Smooth muscle cell of the brain vasculature (primary cell): Measurements from ENCODE around the gene TMEM63A.
"Not testable (repeated sequence)": the region's sequence is repeated elsewhere in the genome, so short reads cannot be mapped to it uniquely, and the experiment has no call there.

Experiments
- DNase-seq: peaks from one replicate; pipeline ENCODE4 v3.0.0-alpha.2; 2012; ENCODE audit warnings: low read depth, low spot score

The TMEM63A gene

DNA sequence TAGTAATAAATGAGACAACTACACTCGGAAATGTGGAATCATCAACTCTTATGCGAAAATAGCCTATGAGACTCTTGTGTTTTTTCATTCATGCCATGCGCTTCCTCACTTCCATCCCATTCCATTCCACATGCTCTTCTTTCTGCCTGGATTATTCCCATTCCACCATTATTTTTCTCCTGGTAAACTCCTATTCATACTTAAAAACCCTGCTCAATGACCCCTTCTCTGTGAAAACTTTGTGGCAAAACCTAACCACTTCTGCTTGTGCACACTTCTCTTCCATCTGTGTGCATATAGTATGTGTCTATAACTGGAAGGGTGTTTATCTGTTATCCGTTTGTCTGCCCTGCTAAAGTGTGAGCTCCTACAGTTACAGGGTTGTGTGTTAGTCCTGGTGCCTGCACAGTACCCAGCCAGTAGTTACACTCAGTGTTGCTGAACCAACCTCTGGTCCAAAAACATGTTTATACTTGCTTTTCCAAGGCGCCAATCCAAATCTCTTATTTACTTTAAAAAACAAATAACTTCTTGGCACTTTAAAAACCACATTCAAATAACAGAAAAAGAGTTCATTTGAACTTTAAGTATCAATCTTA, 61.6 kb downstream of the TMEM63A start:
- no peak for DNase-seq

DNA sequence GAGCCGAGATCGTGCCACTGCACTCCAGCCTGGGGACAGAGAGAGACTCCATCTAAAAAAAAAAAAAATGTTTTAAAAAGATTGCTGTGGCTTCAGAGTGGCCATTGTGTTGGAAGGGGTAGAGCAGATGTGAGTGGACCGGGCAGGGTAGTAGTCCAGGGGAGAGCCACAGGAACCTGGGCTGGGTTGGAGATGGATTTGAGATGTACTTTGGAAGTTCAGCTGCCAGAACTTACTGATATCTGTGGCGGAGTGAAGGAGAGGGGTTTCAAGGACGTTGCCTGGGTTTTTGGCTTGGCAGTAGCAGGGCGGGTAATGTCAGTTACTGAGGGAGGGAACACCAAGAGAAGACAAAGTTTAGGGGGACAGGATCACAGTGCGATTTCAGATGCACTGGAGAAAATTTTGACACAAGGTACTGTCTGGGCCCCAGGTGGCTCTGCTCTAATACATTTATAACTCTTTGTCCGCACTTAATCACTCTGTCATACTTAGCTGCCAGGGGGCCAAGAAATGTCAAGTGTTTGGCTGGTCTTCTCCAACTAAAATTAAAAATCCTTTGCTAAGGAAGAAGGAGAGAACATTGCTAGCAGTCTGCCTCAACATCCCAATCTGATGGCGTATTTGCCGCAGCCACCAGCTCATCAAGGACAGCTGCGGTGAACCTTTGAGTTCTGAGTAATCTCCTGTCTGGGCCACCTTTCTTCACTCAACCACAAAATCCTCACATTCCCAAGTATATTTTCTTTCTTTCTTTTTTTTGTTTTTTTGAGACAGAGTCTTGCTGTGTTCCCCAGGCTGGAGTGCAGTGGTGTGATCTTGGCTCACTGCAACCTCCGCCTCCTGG, 62.6 kb downstream of the TMEM63A start:
- DNase-seq: no peak

DNA sequence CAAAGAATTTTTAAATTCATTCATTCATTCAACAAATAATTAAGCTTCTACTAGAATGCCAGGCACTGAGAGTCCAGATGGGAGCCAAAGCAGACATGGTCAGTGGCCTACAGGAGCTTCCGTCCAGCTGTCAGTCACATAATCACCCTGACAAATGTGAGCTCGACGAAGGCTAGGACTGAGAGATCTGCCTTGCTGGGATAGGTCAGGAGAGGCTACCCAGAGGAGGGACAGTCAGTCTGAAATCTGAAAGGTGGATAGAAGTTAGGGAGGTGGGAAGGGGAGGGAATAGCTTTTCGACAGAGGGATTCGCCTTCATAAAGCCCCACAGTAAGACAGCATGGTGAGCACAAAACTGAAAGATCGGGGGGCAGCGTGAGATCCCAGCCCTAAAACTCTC, 64.0 kb downstream of the TMEM63A start:
- no peak for DNase-seq

GRCh38 chr1:225817611-225818061, 64.5 kb downstream of the TMEM63A start:
- no peak for DNase-seq

- DNase-seq: no peak
Measured at GRCh38 chr1:225816643-225817538, 65.3 kb downstream of the TMEM63A start.

DNA sequence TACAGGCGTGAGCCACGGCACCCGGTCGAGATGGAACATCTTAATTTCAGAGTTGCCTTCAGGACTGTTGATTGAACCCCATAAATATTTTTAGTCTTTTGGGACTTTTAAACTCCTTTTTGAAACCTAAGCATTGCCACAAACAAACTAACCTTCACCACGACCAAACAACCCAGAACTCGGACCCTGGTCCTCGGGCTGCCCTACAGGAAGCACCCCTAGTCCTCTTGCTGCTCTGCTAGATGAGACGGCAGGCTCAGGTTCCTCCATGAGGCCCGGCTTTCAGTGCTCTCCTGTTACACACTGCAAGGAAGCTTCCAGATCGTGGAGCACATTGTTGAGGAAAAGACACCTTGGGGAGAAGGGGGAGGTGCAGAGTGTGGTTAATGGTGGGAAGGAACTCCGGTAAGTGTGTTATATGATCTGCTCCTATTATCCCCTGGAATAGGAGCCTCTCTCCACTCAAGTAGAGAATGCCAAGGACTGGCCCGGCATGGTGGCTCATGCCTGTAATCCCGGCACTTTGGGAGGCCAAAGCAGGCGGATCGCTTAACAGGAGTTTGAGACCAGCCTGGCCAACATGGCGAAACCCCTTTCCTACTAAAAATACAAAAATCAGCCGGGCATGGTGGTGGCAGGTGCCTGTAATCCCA, 66.5 kb downstream of the TMEM63A start:
- no peak for DNase-seq

- DNase-seq: not testable (repeated sequence)
Measured at GRCh38 chr1:225815090-225815489, 67.1 kb downstream of the TMEM63A start.

DNA sequence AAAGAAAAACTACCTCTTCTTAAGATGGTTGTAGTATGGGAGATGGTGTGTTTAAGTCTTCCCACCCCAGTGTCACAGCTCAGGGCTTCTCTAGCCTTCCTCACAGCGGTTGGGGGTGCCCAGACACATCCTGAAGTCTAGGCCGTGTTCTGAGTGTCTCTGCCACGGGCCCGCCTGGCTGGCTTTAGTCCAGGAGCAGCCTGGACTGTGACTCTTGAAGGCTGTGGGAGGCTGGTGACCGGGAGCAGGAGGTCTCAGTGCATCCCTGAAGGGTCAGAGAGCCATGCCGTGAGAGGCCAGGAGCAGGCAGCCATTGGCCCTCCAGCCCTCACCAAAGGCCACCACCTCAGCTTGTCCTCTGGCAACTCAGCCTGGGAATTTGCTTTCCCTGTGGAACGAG, 67.8 kb downstream of the TMEM63A start:
- no peak for DNase-seq

DNA sequence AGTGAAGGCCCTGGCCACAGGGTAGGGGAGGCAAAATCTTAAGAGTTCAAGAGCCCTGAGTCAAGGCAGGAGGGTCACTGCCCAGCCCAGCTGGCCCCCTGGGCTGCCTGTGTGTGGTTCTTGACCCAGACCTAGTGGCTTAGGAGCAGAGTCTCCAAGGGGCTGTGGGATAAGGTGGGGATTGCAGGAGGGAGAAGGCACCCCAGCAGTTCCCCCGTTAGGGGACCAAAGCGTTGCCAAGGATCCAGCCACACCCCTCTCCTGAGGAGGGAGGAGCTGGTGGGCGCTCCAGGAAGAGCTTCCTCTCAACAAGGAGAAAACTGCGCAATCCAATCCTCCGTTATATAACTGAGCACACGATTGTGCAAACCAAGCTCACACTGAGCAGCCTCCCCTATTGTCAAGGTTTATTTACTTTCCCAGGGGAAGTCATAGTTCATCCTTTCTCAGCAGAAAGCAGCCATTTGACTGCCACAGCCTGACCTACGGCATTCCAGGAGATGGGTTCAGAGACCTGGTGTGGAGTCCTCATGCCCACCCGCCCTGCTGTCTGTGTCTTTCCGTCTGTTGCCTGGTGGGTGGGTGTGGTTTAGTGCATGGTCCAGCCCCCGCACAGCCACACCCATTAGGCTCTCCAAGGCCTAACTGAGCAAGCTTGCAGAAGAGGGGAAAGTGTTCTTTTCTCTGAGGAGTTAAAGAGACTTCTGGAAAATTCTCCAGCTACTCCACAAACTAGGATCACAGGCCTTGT, 68.8 kb downstream of the TMEM63A start:
- peak; percentile 76 for DNase-seq

DNA sequence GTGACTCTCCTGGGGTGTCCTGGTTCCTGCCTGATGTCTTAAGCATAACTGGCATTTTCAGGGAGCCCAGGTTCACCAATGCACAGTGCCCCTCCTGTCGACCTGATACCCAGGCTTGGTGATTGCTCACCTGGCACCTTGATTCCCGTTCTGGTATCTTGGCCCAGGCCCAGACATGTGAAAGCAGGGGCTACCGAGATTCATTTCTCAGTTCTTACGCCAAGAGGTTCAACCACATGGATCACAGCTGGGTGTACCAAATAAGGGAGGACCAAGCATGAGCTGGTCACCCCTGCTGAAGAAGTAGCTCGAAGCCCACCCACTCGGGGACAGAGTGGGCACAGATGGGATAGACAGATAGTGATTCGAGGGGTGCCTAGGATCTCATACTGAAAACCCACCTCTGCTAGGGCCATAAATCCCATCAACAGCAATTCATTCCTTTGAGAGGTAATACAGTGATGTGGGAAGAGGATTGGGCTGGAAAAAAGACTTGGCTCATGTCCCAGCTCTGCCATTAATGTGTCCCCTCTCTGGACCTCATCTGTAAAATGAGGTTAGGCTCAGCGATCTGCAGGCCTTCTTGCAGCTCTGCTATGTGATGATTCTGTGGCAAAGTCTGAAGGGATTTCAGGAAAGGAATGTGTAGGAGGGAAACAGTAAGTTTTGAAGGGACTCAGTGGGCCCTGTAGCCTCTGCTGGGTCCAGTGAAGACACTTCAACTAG, 69.5 kb downstream of the TMEM63A start:
- no peak for DNase-seq

DNA sequence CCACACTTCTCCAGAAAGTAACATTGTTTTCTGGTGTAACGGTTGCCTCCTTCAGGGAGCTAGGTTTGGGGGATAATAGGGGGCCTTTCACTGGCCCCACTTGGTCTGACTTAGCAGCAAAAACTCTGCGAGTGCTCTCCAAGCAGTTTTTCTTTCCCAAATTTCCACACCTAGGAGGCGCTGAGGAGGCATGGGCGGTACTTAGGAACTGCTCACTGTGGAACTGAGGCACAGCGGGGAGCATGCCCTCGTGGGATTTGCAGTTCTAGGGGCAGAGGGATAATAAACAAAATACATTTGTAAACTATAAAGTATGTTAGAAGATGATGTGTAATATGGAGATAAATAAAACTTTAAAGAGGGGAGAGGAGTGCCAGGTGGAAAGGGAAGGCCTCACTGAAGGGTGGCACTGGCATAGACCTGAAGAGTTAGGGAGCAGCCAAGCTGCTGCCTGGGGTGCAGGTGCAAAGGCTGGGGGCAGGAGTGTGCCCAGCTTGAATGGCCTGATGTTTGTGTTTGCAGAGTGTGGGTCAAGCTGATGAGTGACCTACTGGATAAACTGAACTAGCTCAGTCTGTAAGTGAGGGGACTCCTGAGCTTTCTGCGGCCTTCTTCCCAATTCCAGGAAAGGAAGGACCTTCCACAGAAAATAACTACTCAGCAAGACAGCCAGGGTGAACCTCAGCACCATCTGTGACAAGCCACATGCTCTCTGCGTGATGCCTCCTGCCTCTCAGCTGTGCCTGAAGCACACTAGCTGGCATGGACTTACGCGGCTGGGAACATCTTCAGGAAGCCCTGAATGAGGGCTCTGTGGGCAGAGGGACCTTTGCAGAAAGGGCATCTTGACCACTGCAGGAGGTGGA, 70.3 kb downstream of the TMEM63A start:
- no peak for DNase-seq

- not testable (repeated sequence) for DNase-seq
Measured at GRCh38 chr1:225810579-225811538, 71.3 kb downstream of the TMEM63A start.

- peak; percentile 62 for DNase-seq
Measured at GRCh38 chr1:225809842-225810578, 72.2 kb downstream of the TMEM63A start, which contains the start of gene EPHX1. Gene EPHX1 (plus strand): TSS chr1:225810124. CDS start chr1:225828730, 18,606 bp downstream.

DNA sequence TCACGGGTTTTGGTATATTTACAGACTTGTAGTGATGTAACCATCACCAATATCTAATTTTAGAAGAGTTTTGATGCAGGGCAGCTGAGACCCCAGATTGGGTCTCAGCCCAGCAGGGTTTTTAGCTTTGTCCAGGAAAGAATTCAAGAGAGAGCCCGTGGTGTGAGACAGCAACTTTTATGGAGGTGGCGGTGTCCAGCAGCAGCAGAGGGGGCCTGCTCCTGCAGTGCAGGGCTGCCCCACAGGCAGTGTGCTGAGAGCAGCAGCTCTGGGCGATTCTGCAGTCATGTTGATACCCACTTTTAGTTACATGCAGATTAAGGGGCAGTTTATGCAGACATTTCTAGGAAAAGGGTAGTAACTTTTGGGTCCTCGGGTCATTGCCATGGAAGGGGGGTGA, 74.0 kb downstream of the TMEM63A start:
- DNase-seq: no peak

GRCh38 chr1:225806736-225807135, 75.4 kb downstream of the TMEM63A start:
- not testable (repeated sequence) for DNase-seq

DNA sequence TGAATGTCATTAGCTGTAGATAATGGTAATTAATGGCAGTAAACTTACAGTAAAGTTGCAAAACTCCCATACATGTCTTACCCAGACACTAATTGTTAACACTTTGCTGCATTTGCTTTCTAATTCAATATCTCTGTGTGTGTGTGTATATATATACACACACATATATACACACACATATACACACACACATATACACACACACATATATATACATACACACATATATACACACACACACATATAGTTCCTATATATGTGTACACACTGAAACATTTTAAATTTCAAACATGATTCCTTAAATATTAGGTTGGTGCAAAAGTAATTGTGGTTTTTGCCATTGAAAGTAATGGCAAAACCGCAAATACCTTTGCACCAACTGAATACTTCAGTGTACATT, 75.9 kb downstream of the TMEM63A start:
- DNase-seq: no peak

GRCh38 chr1:225801146-225801545, 81.0 kb downstream of the TMEM63A start:
- DNase-seq: not testable (repeated sequence)
